HG03196 (cell line): ENCODE measurements around the gene COX5B.

Source experiments
- ATAC-seq: cut with Tn5 transposase; IDR thresholded peaks from one replicate; pipeline ENCODE4 v1.9.1; 2021; ENCODE audit not compliant: unreplicated experiment

The COX5B gene

DNA sequence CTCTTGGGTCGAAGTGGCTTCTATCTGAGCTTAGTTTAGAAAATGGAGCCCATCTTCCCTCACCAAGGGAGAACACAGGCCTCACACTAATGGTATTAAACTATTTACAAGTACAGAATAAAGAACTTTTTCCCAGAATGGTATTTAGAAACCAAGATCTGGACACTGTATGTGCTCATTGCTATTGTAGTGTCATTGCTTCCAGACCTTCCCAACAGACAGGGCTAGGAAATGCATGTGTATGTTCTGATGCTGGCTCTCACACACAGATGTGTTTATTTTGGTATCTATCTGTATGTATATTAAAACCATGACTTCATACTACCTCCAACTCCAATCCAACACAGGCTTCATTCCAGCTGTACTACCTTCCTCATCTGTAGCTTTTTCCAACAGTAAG, 8.0 kb downstream of the COX5B start:
- ATAC-seq = no peak

DNA sequence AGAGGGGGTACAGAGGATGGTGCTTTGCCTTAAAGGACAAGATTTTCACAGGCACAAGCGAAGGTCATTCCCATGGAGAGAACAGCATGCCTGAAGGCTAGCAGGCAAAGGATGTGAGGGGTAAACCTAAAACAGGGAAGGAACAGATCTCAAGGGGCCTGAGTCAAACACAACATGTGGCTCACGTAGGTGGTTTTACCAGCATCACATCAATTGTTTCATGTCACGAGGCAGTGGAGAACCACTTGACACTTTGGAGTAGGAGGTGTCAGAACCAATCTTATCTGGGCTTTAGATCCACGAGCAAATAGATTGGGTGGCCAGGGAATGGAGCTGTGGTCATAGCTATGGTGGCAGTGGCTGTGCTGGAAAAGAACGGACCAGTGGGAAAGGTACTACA, 8.4 kb downstream of the COX5B start:
- no peak for ATAC-seq

DNA sequence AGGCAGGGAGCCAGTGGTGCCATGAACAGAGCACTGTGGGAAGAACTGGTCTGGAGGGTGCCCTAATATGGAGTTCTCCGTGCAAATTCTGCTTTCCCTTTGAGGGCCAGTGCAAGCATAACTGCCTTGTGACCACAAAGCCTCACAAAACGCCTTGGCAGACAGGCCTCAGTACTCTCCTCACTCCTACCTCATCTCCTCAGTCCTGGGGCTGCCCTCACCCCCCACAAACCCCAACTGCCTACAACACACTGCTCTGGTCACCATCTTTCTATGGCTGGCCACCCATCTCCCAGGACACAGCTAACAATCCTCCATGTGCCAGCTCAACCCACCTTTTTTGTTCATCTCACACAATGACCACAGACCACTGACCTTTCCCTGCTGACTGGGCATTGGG, 8.9 kb downstream of the COX5B start:
- ATAC-seq = no peak

DNA sequence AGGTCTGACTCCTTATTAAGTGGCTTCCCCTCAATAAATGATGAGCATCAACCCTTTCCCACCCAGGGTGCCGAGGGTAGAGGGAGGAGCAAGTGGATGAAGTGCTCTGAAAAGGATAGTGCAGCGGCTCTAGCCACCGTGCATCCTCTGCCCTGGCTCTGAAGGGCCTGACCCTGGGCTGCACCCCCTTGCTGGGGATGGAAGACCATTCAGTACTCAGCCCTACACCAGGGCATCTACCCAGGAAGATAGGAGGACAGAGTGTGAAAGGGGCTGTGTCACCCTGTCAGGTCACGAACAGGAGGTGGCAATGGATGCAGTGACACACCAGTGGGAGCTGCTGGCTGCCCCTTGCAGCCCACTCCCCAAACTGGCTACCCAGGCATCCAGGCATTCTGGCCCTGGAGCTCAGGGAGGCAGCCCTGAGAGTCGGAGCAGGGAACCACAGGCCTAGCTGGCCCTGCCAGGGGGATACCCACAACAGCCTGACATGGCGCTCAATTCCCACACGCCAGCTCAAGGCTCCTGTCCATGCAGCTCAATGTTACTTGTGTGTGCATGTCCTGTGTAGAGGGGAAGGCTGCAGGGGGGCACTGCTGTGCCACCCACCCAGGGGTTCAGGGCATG, 10.4 kb downstream of the COX5B start:
- ATAC-seq = no peak

DNA sequence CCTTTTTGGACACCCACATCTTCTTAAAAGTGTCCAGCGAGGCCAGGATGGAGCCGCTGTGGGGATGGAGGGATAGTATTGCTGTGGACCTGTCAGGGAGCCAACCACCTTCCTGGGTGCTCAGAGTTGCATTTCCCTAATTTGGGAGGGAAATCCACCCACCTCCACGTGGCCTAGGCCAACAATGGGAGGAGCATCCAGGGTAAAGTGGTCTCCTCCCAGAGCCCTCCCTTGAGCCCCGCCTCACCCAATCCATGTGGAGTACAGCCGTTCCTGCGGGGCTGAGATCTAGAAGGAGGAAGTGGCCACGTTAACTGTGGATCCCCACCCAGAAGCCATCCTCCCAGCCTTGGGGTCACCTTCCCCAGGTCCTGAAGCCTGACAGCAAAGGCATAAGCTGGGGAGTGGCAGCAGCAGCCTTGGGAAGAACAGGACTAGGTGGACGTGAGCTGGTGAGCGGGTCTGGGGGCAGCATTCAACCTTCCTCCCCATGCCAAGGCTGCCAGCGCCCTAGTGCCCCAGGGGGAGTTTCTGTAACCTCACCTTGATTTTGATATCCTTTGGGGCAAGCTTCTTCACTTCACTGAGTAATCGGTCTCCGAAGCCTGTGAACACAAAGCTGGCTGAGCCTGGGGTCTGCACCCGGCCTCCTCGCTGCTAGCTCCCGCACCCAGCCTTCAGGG, 11.2 kb downstream of the COX5B start:
- ATAC-seq = no peak

DNA sequence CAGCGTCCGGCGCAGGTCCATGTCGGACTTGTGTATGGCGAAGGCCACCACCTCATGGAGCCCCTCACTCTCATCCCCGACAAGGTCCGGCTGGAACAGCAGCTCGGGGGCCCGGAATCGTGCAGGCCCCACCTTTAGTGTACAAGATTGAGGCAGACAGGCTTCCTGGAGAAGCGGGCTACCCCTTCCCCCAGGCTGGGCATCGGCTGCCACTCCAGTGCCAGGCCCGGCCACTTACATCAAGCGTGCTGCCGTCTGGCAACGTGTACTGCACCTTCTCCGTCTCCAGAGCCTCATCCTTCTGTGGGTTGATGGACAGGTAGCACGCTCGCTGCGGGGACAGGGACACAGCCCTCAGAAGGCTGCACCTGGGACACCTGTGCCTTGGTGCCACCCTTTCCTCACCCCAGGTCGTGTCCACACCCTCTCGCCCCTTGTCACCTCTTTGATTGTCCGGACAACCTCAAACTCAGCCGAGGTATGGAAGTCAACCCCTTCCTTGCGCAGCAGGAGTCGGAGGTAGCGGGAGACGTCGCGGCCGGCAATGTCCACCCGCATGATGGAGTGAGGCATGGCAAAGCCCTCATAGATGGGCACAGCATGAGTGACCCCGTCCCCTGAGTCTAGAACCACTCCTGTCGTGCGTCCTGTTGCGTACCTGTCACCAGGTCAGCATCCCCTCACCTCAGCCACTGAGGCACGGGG, 12.3 kb downstream of the COX5B start:
- no peak for ATAC-seq

DNA sequence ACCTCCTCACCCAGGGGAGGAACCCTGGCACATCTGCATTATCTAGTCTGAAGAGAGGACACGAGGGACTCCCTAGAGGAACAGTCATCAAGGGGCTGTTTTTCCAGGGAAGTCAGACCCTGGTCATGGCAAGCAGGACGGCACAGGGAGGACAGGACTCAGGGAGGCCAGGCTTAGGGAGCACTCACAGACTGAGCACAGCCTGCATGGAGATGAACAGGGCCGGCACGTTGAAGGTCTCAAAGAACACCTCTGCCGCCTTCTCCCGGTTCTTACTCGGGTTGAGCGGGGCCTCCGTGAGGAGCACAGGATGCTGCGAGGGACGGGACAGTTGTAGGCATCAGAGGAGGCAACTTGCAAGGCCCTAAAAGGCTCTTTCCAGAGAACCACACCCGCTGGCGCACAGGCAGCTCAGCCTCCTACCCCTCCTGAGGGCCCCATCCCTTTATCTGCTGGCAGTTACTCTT, 12.9 kb downstream of the COX5B start:
- ATAC-seq = no peak

DNA sequence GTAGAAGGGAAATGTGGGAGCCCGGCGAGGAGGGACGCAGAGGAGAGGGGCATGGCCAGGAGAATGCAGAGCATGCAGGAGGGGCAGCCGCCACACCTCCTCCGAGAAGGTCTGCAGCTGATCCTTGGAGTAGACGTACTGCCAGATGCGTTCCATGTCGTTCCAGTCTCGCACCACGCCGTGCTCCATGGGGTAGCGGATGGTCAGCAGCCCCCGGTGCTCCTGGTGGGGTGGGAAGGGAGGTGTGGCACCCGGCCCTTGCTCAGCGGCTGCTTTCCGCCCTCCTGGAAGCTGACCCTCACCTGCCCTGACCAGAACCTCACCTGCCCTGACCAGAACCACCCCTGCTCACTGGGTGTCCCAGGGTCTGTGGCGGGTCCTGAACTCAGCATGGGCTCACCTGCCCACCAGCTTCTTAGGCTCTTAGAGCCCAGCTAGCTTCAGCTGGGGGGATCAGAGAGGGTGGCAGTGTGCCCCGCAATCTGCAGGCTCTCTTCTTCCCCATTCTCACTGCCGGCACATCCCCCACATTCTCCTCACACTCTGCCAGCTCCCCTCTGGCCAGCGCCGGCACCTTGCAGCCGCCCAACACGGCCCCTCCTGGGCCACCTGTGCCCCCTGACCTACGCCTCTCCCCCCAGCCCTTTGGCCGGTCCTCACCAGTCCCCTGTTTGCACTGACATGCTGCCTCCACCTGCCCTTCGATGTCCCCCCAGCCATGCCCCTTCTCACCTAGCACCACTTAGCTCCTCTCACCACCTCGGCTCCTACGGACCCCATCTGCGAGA, 13.6 kb downstream of the COX5B start:
- ATAC-seq = no peak

DNA sequence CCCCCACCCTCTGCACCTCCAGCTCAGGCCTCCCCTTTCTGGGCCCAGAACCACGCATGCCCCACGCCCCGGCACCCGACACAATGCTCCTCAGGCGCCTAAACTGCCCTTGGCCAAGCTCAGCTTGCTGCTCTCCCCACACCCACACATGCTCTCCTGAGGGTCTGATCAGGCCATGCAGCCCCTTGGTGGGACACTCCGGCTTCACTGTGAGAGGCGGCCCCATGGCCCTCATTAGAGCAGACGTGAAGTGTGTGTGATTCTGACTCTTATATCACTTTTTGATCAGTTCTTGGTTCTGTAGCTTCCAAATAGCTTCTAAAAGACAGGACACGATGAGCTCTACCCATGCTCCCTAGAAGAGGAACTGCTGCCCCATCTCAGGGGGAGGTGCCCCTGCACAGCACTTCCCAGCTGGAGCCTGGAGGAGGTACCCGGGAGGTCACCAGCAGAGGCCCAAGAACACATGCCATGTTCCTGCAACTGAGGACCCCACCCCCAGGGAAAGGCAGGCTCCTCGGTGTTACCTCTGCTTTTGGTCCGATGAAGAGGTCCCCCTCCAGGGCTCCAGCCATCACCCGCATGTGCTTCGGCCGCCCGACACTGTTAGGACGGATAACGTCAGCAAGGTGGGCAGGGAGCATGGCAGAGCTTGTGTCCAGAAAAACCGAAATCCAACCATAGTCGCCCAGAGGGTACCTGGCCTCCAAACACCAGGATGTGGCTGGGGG, 14.3 kb downstream of the COX5B start:
- ATAC-seq = no peak

DNA sequence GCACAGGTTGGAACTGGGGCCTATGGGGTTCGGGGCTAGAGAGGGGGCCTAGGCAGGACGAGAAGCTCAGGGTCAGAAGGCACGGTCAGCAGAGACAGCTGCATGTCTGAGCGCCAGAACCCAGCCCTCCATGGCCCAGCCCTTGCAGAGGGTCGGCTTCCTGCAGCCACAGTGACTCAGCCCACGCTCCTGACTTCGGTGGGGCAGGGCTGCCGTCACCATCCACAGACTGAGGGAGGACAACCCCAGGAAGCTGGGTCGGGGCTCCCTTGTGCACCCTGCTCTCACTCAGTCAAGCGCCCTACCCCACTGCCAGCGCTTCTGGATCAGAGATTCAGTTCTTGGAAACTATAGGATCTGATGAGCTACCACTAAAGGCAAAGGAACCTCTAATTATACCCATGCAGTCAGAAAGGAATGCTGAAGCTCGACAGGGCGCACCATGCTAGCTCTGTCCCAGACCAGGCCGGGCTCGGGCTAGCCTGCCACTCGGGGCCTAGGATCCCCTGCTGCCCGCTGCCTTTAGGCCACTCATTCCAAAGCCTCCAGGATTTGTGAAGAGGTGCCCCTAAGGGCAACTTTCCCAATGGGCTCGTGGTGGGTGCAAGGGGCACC, 15.0 kb downstream of the COX5B start:
- no peak for ATAC-seq

DNA sequence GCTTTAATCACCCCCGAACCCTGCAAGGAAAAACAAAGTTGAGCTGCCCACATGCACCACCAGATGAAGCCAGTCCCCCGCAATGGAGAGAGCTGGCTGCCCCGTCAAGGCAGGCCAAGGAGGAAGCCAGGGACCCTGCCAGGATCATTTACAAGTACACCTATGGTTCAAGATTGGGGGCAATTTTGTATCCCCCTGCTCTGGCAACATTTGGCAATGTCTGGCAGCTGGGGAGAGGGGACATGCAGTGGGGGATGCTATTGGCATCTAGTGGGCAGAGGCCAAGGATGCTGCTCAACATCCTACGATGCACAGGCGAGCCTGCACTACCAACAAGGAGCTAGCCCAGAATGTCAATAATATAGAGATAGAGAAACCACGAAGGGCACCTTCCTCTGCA, 16.1 kb downstream of the COX5B start:
- no peak for ATAC-seq

DNA sequence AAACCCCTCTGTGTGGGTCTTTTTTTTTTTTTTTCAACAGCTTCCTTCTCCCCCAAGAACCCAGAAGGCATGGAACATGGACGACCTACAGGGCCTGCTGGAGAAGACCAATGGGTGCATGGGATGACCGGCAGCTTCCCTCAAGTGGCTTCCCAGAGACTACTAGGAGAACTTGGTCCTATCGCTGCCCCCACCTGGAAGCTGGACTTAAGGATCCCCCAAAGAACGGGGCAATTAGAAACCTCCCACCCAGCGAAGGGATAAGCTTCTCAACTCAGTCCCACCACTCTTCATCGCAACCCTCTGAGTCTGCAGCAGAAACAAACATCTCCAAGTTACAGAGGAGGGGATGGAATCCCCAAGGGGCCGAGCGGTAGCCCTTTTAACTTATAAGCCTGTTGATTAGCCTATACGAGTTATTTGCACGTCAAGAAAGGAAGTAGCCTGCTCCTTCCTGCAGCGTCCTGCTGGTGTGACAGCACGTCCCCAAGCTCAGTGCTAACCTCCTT, 16.6 kb downstream of the COX5B start:
- no peak for ATAC-seq

DNA sequence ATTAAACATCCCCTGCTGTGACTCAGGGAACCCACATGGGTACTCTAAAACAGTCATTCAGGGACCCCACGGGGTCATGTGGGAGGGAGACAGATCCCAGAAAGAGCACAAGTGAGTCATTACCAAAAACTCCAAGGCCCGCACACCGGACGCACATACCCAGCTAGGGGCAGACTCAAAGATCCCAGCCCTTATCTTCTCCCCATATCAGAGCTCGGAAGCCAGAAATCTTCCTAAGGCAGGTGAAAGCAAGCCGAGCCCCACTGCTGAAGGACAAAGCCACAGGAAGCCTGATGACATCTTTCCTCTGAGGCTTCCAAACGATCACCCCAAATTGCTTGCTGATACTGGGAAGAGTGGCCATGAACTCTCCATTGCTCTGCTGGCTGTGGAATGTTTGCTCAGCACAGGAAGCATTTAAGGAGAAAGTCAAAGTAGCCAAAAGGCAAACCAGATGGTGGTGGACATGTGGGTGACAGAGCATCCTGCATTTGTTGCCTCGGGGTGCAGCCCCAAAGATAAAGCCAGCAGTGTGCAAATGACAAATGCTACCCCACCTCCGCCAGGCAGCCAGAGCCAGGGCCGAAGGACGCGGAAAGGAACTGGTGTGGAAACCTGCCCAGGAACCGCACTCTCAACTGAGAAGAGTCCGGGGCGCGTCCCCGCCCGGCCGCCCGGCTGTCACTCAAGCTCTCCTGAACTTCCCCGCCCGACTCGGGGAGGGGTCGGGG, 17.2 kb downstream of the COX5B start:
- peak; percentile 52 for ATAC-seq

DNA sequence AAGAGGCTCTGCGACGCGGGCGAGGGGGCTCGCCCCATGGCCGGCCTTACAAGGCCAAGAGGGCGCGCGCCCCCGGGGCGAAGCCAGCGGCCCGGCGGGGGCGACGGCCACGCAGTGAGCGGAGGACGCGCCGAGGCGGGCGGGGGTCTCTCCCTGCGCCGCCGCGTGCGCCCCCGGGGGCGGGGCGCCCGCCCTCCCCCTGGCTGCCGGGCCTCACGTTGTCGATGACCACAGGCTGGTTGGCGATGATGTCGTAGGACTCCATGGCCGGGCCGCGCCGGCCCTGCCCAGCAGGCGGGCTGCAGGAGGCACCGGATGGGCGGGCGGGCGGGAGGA, 17.7 kb downstream of the COX5B start:
- ATAC-seq = no peak

DNA sequence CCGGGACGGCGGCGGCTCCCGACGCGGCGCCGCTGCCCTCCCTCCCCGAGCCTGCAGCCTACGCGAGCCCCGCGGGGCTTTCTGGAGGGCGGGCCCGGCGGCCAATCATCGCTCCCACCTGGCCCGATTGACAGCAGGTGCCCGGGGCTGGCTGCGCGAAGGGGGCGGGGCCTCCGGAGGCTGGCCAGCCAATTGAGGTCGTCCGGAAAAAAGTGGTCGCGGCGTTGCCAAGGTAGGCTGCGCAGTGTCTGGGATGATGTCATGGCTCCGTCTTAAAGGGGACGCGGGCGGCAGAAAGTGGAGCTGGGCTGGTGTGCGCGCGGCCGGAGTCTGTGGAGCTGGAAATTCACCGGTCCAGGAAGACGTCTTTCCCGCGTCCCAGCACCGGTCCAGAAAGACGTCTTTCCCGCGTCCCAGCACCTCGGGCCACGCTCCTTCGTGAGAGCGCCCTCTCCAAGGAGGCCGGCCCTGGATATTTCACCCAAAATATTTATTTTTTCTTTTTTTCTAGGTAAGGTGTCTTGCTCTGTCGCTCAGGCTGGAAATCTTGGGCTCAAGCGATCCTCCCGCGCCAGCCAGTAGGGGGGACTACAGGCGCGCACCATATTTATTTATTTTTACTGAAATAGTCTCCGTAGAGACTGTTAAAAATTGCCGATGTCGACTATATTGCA, 18.2 kb downstream of the COX5B start, which contains the start of gene ACTR1B:
Gene ACTR1B (minus strand): TSS at position 83 of the 674 bp plus-strand sequence. CDS start 154 bp downstream, outside the sequence.
- peak; percentile 86 for ATAC-seq

DNA sequence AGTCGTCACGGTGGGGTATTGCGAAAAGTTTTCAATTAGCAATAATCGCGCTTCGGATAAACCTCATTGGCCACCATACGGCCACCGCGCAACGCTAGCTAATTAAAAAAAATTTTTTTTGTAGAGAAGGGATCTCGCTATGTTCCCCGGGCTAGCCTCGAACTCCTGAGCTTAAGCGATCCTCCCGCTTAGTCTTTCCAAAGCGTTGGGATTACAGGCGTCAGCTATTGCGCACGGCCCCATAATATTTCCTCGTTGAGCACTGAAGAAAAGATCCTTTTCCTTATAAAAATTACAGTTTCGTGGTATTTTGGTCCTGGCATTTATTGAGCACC, 18.7 kb downstream of the COX5B start:
- no peak for ATAC-seq

DNA sequence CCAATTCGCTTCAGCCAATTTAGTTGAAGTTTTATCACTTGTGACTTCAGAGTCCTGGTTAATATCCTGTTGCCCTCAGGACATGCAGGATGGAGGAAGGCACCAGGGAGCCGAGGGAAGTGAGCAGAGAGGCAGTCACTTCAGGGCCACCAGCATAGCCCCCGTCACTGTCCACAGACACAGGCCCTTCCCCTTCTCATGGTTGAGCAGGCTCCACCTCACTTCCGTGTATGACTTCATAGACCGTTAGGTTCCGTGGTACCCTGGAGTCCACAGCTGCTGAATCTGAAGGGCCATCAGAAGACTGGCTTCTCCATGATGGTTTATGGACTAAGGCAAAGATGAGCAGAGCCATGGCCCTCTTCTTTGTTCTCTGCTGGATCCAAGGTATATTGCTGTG, 23.6 kb downstream of the COX5B start, which contains the start of gene C2orf92:
Gene C2orf92 (plus strand): TSS at position 266 of the 400 bp plus-strand sequence. CDS start 76 bp downstream, at position 342.
- no peak for ATAC-seq

DNA sequence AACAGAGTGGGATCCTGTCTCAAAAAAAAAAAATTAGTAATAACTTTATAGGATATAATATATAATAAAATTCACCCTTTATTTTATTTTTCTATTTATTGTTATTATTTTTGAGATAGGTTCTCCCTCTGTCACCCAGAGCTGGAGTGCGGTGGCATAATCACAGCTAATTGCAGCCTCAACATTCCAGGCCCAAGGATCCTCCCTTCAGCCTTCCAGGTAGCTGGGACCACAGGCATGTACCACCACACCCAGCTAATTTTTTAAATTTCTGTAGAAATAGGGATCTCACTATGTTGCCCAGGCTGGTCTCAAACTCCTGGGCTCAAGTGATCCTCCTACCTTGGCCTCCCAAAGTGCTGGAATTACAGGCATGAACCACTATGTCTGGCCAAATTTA, 24.6 kb downstream of the COX5B start:
- no peak for ATAC-seq

DNA sequence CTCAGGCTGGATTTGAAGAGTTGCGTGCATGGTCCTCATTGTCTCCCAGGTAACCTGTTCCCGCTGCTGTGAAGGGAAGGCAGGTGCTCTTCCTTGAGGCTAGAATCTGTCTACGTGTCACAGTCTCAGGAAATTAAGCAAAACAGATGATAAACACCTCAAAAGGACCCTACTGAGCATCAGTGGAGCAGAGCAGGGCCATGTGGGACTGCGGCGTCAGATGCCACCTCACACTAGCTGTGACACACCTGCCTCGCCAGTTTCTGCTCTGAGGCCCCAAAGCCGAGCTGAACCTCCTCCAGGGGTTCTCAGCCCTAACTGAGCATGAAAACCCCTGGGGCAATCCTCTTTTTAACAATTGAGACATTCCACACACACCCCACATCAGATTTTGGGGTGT, 25.7 kb downstream of the COX5B start:
- no peak for ATAC-seq
